ENCODE results near the gene CCR6. TPM values are rescaled to one million over a fixed set of nuclear protein-coding genes. Genes with fewer than 3 reads are reported as not detected.
A peak's percentile ranks its signal among the peaks of the same experiment; 100 is the strongest.

The CCR6 gene
- total and polyA plus RNA-seq, 10 of the 15 experiments (the other 5 are each of a cell fraction or from before 2014, with no cell fraction given): 2.2 to 7.6 (median 6.7) TPM

DNA sequence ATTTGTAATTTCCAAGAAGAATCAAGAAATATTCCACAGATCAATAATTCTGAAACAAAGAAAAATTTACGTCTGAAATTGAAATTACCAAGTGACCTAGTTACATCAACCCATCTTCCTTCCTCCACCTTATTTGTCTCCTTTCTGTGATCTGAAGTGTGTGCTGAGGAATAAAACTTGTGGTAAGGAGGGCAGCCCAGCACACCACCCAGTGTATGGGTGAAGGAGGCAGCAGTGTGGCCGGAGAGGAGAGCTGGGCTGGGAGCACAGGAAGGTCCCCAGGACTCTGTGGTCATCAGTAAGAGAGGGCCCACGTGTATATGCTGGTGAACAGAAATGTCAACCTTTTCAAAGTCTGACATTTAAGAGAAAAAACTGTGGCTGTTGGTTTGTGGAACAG, 11.3 kb upstream of the CCR6 start:
- Histone ChIP-seq H3K9ac (ENCODE audit: control insufficient read depth, insufficient read depth, low read length) (no peak overlapping the region), H4K20me1 (ENCODE audit: control insufficient read depth, insufficient read depth) (no peaks in the 10 kb centered on the region), H3K4me1 (ENCODE audit: control insufficient read depth, insufficient read depth, low read length) (peaks cover 43% of the 10 kb centered on the region), H3K36me3 (ENCODE audit: control insufficient read depth in 2 of 2, insufficient read depth in 2 of 2, low read length in 1 of 2) (no peaks in the 10 kb centered on the region), H3K79me2 (ENCODE audit: control insufficient read depth, insufficient read depth, low read length) (no peaks in the 10 kb centered on the region), H2AFZ (ENCODE audit: control insufficient read depth, low read depth, low read length) (no peak overlapping the region), H3K27ac (ENCODE audit: control insufficient read depth, insufficient read depth) (peak overlapping the region; percentile 94; the same call in 1 of the 2 replicates), H3K4me2 (ENCODE audit: control insufficient read depth, insufficient read depth) (0 out of 2 replicates have a peak overlapping the region, but pooled peaks have one; percentile 97), H3K9me3 (replicated peaks; ENCODE audit: control insufficient read depth, insufficient read depth, low read length) (no peaks in the 10 kb centered on the region; the same call in 2 of the 3 replicates), H3K27me3 (replicated peaks in 1 of 2; ENCODE audit: control insufficient read depth in 2 of 2, insufficient read depth in 2 of 2, low read length in 1 of 2) (no peaks in the 10 kb centered on the region), H3K4me3 (no peak overlapping the region)
- RAD21 ChIA-PET (ENCODE audit: unreplicated experiment): interaction anchor here (0.9 to 1.6 kb wide), 7 partner anchors 11 to 64 kb away, joined by 3 to 10 read pairs (median 4); partner anchors contain the start of gene CCR6
- no peak for DNase-seq (ENCODE audit: low read depth, low spot score)
- 17% methylated on average over 3 of the region's 3 CpGs for WGBS (ENCODE audit: insufficient coverage, insufficient replicate concordance, low lambda C conversion rate, missing lambda C conversion rate)
- FAIRE-seq: no peak
- no peak for ATAC-seq
- intact Hi-C loops (cut with micrococcal nuclease; ENCODE audit: unreplicated experiment) (loop anchor here (5.0 kb wide), 1 partner anchor 41 kb away; no protein-coding TSS in a partner anchor), in situ Hi-C loops (cut with MboI) (no loop called here)
- no TSS peak for BruUV-seq (replicated peaks)
- CTCF ChIA-PET: interaction anchor here (0.6 to 1.2 kb wide), 7 partner anchors 16 to 337 kb away, joined by 3 to 4 read pairs (median 3); no protein-coding TSS in a partner anchor
- POLR2A ChIA-PET: interaction anchor here (0.5 to 3.4 kb wide), 5 partner anchors 10 to 717 kb away, joined by 3 to 34 read pairs (median 3); no protein-coding TSS in a partner anchor
- SMC1A ChIA-PET (ENCODE audit: uncharacterized antibody, unreplicated experiment): interaction anchor here (0.6 to 5.0 kb wide), 11 partner anchors 9 to 154 kb away, joined by 3 to 39 read pairs (median 4); partner anchors contain the start of gene CCR6
- TF ChIP-seq, protein P1, sequence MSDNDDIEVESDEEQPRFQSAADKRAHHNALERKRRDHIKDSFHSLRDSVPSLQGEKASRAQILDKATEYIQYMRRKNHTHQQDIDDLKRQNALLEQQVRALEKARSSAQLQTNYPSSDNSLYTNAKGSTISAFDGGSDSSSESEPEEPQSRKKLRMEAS (IDR thresholded peaks at IDR 0.05; ENCODE audit: low read depth, low read length): peak; percentile 12; the same call in 1 of the 2 replicates
- TF ChIP-seq SRF (IDR thresholded peaks at IDR 0.05; ENCODE audit: low read depth in 2 of 2, low read length in 2 of 2) (no peak), BCL11A (IDR thresholded peaks at IDR 0.05; ENCODE audit: low read depth, low read length) (no peak), WRNIP1 (IDR thresholded peaks at IDR 0.05; ENCODE audit: borderline replicate concordance, low read depth, low read length) (no peak), SUZ12 (IDR thresholded peaks at IDR 0.05; ENCODE audit: unreplicated experiment) (no peak), SMC3 (IDR thresholded peaks at IDR 0.05; ENCODE audit: borderline replicate concordance, low read length) (no peak), MEF2A (IDR thresholded peaks at IDR 0.05; ENCODE audit: insufficient read depth, low read depth, low read length) (no peak), MYC (IDR thresholded peaks at IDR 0.05; ENCODE audit: insufficient read depth, insufficient read length, insufficient replicate concordance, low read length, severe bottlenecking) (no peak), RUNX3 (IDR thresholded peaks at IDR 0.05; ENCODE audit: low read length) (peak; percentile 45), FOS (IDR thresholded peaks at IDR 0.05; ENCODE audit: borderline replicate concordance, extremely low read depth, insufficient read length) (no peak), RCOR1 (conservative IDR thresholded peaks at IDR 0.05; ENCODE audit: low read depth, low read length) (no peak), LARP7 (IDR thresholded peaks at IDR 0.05) (no peak), ZNF622 (IDR thresholded peaks at IDR 0.05) (no peak), TBL1XR1 (IDR thresholded peaks at IDR 0.05; ENCODE audit: low read depth, low read length) (no peak), ZNF207 (IDR thresholded peaks at IDR 0.05; ENCODE audit: borderline replicate concordance) (no peak)
- TF ChIP-seq, protein P2, sequence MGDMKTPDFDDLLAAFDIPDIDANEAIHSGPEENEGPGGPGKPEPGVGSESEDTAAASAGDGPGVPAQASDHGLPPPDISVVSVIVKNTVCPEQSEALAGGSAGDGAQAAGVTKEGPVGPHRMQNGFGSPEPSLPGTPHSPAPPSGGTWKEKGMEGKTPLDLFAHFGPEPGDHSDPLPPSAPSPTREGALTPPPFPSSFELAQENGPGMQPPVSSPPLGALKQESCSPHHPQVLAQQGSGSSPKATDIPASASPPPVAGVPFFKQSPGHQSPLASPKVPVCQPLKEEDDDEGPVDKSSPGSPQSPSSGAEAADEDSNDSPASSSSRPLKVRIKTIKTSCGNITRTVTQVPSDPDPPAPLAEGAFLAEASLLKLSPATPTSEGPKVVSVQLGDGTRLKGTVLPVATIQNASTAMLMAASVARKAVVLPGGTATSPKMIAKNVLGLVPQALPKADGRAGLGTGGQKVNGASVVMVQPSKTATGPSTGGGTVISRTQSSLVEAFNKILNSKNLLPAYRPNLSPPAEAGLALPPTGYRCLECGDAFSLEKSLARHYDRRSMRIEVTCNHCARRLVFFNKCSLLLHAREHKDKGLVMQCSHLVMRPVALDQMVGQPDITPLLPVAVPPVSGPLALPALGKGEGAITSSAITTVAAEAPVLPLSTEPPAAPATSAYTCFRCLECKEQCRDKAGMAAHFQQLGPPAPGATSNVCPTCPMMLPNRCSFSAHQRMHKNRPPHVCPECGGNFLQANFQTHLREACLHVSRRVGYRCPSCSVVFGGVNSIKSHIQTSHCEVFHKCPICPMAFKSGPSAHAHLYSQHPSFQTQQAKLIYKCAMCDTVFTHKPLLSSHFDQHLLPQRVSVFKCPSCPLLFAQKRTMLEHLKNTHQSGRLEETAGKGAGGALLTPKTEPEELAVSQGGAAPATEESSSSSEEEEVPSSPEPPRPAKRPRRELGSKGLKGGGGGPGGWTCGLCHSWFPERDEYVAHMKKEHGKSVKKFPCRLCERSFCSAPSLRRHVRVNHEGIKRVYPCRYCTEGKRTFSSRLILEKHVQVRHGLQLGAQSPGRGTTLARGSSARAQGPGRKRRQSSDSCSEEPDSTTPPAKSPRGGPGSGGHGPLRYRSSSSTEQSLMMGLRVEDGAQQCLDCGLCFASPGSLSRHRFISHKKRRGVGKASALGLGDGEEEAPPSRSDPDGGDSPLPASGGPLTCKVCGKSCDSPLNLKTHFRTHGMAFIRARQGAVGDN (IDR thresholded peaks at IDR 0.05): peak; percentile 27; the same call in 1 of the 2 replicates
- TF ChIP-seq, protein P3, sequence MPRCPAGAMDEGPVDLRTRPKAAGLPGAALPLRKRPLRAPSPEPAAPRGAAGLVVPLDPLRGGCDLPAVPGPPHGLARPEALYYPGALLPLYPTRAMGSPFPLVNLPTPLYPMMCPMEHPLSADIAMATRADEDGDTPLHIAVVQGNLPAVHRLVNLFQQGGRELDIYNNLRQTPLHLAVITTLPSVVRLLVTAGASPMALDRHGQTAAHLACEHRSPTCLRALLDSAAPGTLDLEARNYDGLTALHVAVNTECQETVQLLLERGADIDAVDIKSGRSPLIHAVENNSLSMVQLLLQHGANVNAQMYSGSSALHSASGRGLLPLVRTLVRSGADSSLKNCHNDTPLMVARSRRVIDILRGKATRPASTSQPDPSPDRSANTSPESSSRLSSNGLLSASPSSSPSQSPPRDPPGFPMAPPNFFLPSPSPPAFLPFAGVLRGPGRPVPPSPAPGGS (IDR thresholded peaks at IDR 0.05; ENCODE audit: borderline replicate concordance, insufficient read depth, low read depth, low read length, poor library complexity, severe bottlenecking): no peak
- TF ChIP-seq, protein P4, sequence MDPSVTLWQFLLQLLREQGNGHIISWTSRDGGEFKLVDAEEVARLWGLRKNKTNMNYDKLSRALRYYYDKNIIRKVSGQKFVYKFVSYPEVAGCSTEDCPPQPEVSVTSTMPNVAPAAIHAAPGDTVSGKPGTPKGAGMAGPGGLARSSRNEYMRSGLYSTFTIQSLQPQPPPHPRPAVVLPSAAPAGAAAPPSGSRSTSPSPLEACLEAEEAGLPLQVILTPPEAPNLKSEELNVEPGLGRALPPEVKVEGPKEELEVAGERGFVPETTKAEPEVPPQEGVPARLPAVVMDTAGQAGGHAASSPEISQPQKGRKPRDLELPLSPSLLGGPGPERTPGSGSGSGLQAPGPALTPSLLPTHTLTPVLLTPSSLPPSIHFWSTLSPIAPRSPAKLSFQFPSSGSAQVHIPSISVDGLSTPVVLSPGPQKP (IDR thresholded peaks at IDR 0.05; ENCODE audit: low read depth, low read length): no peak

Measured in GM12878 (cell line).